SK-N-SH (cell line): Measurements from ENCODE around the gene PLB1. TPM values are rescaled to one million over a fixed set of nuclear protein-coding genes. Genes with fewer than 3 reads are reported as not detected.

ENCODE experiments used
- CTCF ChIA-PET: fragments of 300-600, 350-600 bp; formaldehyde crosslinking; extraction: SDS; loops from one replicate; lab custom pipeline; 2021; lab: Yijun Ruan, JAX
- POLR2A ChIA-PET: fragments of 350-600 bp; sonication (Branson Sonifier 250); formaldehyde crosslinking; extraction: SDS; loops from one replicate; lab custom pipeline; 2020; ENCODE audit warnings: antibody characterized with exemption, inconsistent platforms; lab: Yijun Ruan, JAX
- DNase-seq: peaks from one replicate; pipeline ENCODE4 v3.0.0; 2012
- H2AFZ ChIP-seq: fragments of 200-600 bp; sonication (generic); 2 replicates; pipeline ENCODE4 v1.8.1; 2016; ENCODE audit warnings: antibody characterized with exemption, mild to moderate bottlenecking, low read depth
- H3F3A ChIP-seq: fragments of 200-600 bp; sonication (generic); replicated peaks from 2 replicates; pipeline ENCODE3; 2016; ENCODE audit warnings: antibody characterized with exemption, mild to moderate bottlenecking; ENCODE audit not compliant: insufficient read depth
- H3K27ac ChIP-seq, 2 experiments: fragments of 200-500 bp in 1 of 2; fragments of 200-600 bp in 1 of 2; sonication (Bioruptor generic) in 1 of 2; sonication (generic), shearing (Covaris generic) in 1 of 2; 2 replicates each; pipeline versions ENCODE4 v1.5.1 to v1.6.1; 2014 to 2016; ENCODE audit warnings: low read depth in 2 of 2, inconsistent platforms in 1 of 2, low read length in 1 of 2, mild to moderate bottlenecking in 1 of 2, mixed read lengths in 1 of 2
- H3K27me3 ChIP-seq: fragments of 200-600 bp; sonication (generic), shearing (Covaris generic); 2 replicates; pipeline ENCODE4 v1.6.1; 2016; ENCODE audit warnings: mixed run types; ENCODE audit not compliant: insufficient read depth
- H3K36me3 ChIP-seq, 2 experiments: fragments of 200-500 bp in 1 of 2; fragments of 200-600 bp in 1 of 2; sonication (Bioruptor generic) in 1 of 2; sonication (generic) in 1 of 2; replicated peaks in 1 of 2; 2 replicates each; pipeline versions ENCODE3 to v1.5.1; 2014 to 2016; ENCODE audit warnings: low read length in 1 of 2, mild to moderate bottlenecking in 1 of 2; ENCODE audit not compliant: insufficient read depth in 2 of 2, control insufficient read depth in 1 of 2
- H3K4me1 ChIP-seq, 2 experiments: fragments of 200-500 bp in 1 of 2; fragments of 200-600 bp in 1 of 2; sonication (Bioruptor generic) in 1 of 2; sonication (generic), shearing (Covaris generic) in 1 of 2; 2 replicates each; pipeline versions ENCODE4 v1.5.1 to v1.6.1; 2014 to 2016; ENCODE audit warnings: low read depth in 1 of 2, low read length in 1 of 2, mixed run types in 1 of 2; ENCODE audit not compliant: insufficient read depth in 2 of 2, control insufficient read depth in 1 of 2
- H3K4me2 ChIP-seq: fragments of 200-600 bp; sonication (generic), shearing (Covaris generic); 2 replicates; pipeline ENCODE4 v1.6.1; 2017; ENCODE audit warnings: mixed run types
- H3K4me3 ChIP-seq, 2 experiments: fragments of 200-500 bp in 1 of 2; fragments of 200-600 bp in 1 of 2; sonication (Bioruptor generic) in 1 of 2; sonication (generic), shearing (Covaris generic) in 1 of 2; 2 replicates each; pipeline versions ENCODE4 v1.5.1 to v1.8.1; 2014 to 2016; ENCODE audit warnings: low read depth in 2 of 2, inconsistent platforms in 1 of 2, low read length in 1 of 2, mild to moderate bottlenecking in 1 of 2, mixed read lengths in 1 of 2, moderate library complexity in 1 of 2
- H3K79me2 ChIP-seq: fragments of 200-600 bp; sonication (generic); 2 replicates; pipeline ENCODE4 v1.8.1; 2017; ENCODE audit warnings: mild to moderate bottlenecking; ENCODE audit not compliant: insufficient read depth
- H3K9ac ChIP-seq: fragments of 200-600 bp; sonication (generic); 2 replicates; pipeline ENCODE4 v1.6.1; 2017; ENCODE audit warnings: mixed run types
- H3K9me2 ChIP-seq: fragments of 200-600 bp; sonication (generic); 2 replicates; pipeline ENCODE4 v1.6.1; 2017; ENCODE audit warnings: mixed run types
- H3K9me3 ChIP-seq: fragments of 200-600 bp; sonication (generic); 2 replicates; pipeline ENCODE4 v1.6.1; 2017; ENCODE audit warnings: mixed run types, mild to moderate bottlenecking, moderate library complexity
- H4K20me1 ChIP-seq: fragments of 200-600 bp; sonication (generic); 2 replicates; pipeline ENCODE4 v1.6.1; 2017; ENCODE audit warnings: mild to moderate bottlenecking, mixed run types; ENCODE audit not compliant: insufficient read depth
- CTCF ChIP-seq: fragments of 200-600 bp; sonication (generic); IDR thresholded peaks from 2 replicates; pipeline ENCODE4 v1.6.1; 2017; ENCODE audit warnings: antibody characterized with exemption, mild to moderate bottlenecking, moderate library complexity
- GATA2 ChIP-seq: sonication (generic); formaldehyde crosslinking; IDR thresholded peaks from 2 replicates; pipeline ENCODE4 v1.5.0; 2020; ENCODE audit warnings: mild to moderate bottlenecking, missing genetic modification reagents
- JUND ChIP-seq: IDR thresholded peaks from 2 replicates; pipeline ENCODE4 v1.4.0; 2012
- MAX ChIP-seq: IDR thresholded peaks from 2 replicates; pipeline ENCODE4 v1.4.0; 2012; ENCODE audit warnings: low read depth
- MEF2A ChIP-seq: IDR thresholded peaks from 2 replicates; pipeline ENCODE4 v1.4.0; 2012; ENCODE audit warnings: low read depth, borderline replicate concordance
- MXI1 ChIP-seq: IDR thresholded peaks from 2 replicates; pipeline ENCODE4 v1.6.1; 2012; ENCODE audit warnings: mild to moderate bottlenecking, low read depth, low read length, improper control_type of control experiment
- NFIC ChIP-seq: IDR thresholded peaks from 2 replicates; pipeline ENCODE4 v1.4.0; 2012; ENCODE audit warnings: borderline replicate concordance
- RAD21 ChIP-seq: IDR thresholded peaks from 2 replicates; pipeline ENCODE4 v1.6.1; 2012; ENCODE audit warnings: mild to moderate bottlenecking, low read length
- RCOR1 ChIP-seq: fragments of 150-350 bp; IDR thresholded peaks from 2 replicates; pipeline ENCODE4 v1.6.1; 2017; ENCODE audit warnings: antibody characterized with exemption, low read length
- RFX5 ChIP-seq: IDR thresholded peaks from 2 replicates; pipeline ENCODE4 v1.6.1; 2012; ENCODE audit warnings: mild to moderate bottlenecking, improper control_type of control experiment, low read length
- RXRA ChIP-seq: IDR thresholded peaks from 2 replicates; pipeline ENCODE4 v1.4.0; 2012; ENCODE audit warnings: low read depth, mild to moderate bottlenecking, borderline replicate concordance
- SIN3A ChIP-seq: IDR thresholded peaks from 2 replicates; pipeline ENCODE4 v1.6.1; 2012; ENCODE audit warnings: low read depth, mild to moderate bottlenecking, low read length, moderate library complexity, borderline replicate concordance
- SMC3 ChIP-seq: IDR thresholded peaks from 2 replicates; pipeline ENCODE4 v1.6.1; 2012; ENCODE audit warnings: low read depth, low read length, improper control_type of control experiment
- TAF1 ChIP-seq: IDR thresholded peaks from 2 replicates; pipeline ENCODE4 v1.6.1; 2012; ENCODE audit warnings: low read depth, mild to moderate bottlenecking, low read length, moderate library complexity, borderline replicate concordance
- TCF12 ChIP-seq: IDR thresholded peaks from 2 replicates; pipeline ENCODE4 v1.4.0; 2012
- USF2 ChIP-seq: fragments of 150-350 bp; IDR thresholded peaks from 2 replicates; pipeline ENCODE4 v1.6.1; 2017; ENCODE audit warnings: antibody characterized with exemption, low read length, low read depth, borderline replicate concordance
- YY1 ChIP-seq: IDR thresholded peaks from 2 replicates; pipeline ENCODE4 v1.4.0; 2012; ENCODE audit warnings: low read depth, mild to moderate bottlenecking
- WGBS: methylation state at CpG from one replicate; pipeline ENCODE4 v1.1.6; 2017; ENCODE audit warnings: low lambda C conversion rate; 5-methylcytosine and 5-hydroxymethylcytosine counted together
- polyA plus RNA-seq, 3 experiments: library from polyadenylated mRNA; depleted of rRNA; stranded (reverse); fragments of >200 nt; gene quantifications; 2 replicates each; pipeline ENCODE4 v1.2.3, GENCODE V29; 2012

The PLB1 gene
- polyA plus RNA-seq, 1 of the 3 experiments (the other 2 are of a cell fraction) = 0.10 TPM

GRCh38 chr2:28624793-28625701 lies 129.2 kb downstream of the PLB1 start:
- CTCF ChIA-PET = interaction anchor here (0.6 to 1.2 kb wide), 2 partner anchors 15 to 30 kb away, joined by 3 to 4 read pairs; no protein-coding TSS in a partner anchor
- Histone ChIP-seq H3K27ac (no peak overlapping the region), H3K9me2 (no peaks in the 10 kb centered on the region), H3K79me2 (no peaks in the 10 kb centered on the region), H4K20me1 (no peaks in the 10 kb centered on the region), H3K9me3 (no peaks in the 10 kb centered on the region), H2AFZ (no peak overlapping the region), H3F3A (no peaks in the 10 kb centered on the region)
- POLR2A ChIA-PET = interaction anchor here (0.8 kb wide), 1 partner anchor 127 kb away, joined by 3 read pairs; the partner anchor contains the start of gene PPP1CB
- DNase-seq = no peak
- TF ChIP-seq SMC3 = no peak
- TF ChIP-seq JUND = no peak
- no peak for TF ChIP-seq MEF2A
- no peak for TF ChIP-seq RXRA
- TF ChIP-seq RCOR1 = no peak
- no peak for TF ChIP-seq YY1
- no peak for TF ChIP-seq TCF12
- no peak for TF ChIP-seq TAF1
- no peak for TF ChIP-seq RFX5
- TF ChIP-seq MAX = no peak
- TF ChIP-seq CTCF = no peak
- no peak for TF ChIP-seq RAD21
- TF ChIP-seq USF2 = no peak
- TF ChIP-seq SIN3A = no peak
- no peak for TF ChIP-seq MXI1
- TF ChIP-seq GATA2 (CRISPR knock-in tag) = no peak
- no peak for TF ChIP-seq NFIC
- TF ChIP-seq, all 33 proteins: peak for 0
- Histone ChIP-seq H3K9ac (no peak overlapping the region), H3K4me1 (peaks cover 0 to 2% of the 10 kb centered on the region in 2 experiments), H3K36me3 (no peaks in the 10 kb centered on the region), H3K4me3 (no peak overlapping the region), H3K4me2 (no peak overlapping the region), H3K27me3 (no peaks in the 10 kb centered on the region)
- 86% methylated on average over 19 of the region's 19 CpGs for WGBS
